Transverse colon (tissue), 4 donors: ENCODE results near the gene RBPJ. TPM values are rescaled to one million over a fixed set of nuclear protein-coding genes. Genes with fewer than 3 reads are reported as not detected.

Experiments
- DNase-seq: peaks from one replicate; pipeline ENCODE4 v3.0.0-alpha.2; 2019
- H3K27ac ChIP-seq, 4 donors: fragments of 200-600 bp; sonication (generic); 2 replicates each; pipeline ENCODE4 v1.5.1; 2016 to 2018; ENCODE audit warnings: inconsistent platforms in 4 of 4
- H3K27me3 ChIP-seq: fragments of 200-600 bp; sonication (generic); 2 replicates; pipeline ENCODE4 v1.5.1; 2017; ENCODE audit warnings: inconsistent platforms
- H3K36me3 ChIP-seq, 4 donors: fragments of 200-600 bp; sonication (generic); 2 replicates each; pipeline ENCODE4 v1.5.1; 2017 to 2019; ENCODE audit warnings: inconsistent platforms in 4 of 4
- H3K4me1 ChIP-seq, 4 donors: fragments of 200-600 bp; sonication (generic); 2 replicates each; pipeline ENCODE4 v1.5.1; 2017 to 2020; ENCODE audit warnings: inconsistent platforms in 4 of 4
- H3K4me3 ChIP-seq, 4 donors: fragments of 200-600 bp; sonication (generic); 1 replicate in 1 of 4; 2 replicates in 3 of 4; pipeline versions ENCODE4 v1.5.1 to v1.6.1; 2017 to 2019; ENCODE audit warnings: inconsistent platforms in 4 of 4
- H3K9me3 ChIP-seq, 2 donors: fragments of 200-600 bp; sonication (generic); 2 replicates each; pipeline ENCODE4 v1.5.1; 2017 to 2019; ENCODE audit warnings: inconsistent platforms in 2 of 2
- EP300 ChIP-seq: sonication (generic); formaldehyde crosslinking; IDR thresholded peaks from one replicate; pipeline ENCODE4 v1.6.1; 2017; ENCODE audit warnings: antibody characterized with exemption, low read depth
- POLR2A ChIP-seq: fragments of 450-650 bp; IDR thresholded peaks from one replicate; pipeline ENCODE4 v1.6.1; 2016; ENCODE audit warnings: antibody characterized with exemption, mild to moderate bottlenecking, moderate library complexity
- POLR2AphosphoS5 ChIP-seq, 3 donors: sonication (generic); formaldehyde crosslinking; IDR thresholded peaks; one replicate each; pipeline ENCODE4 v1.6.1; 2016; ENCODE audit warnings: antibody characterized with exemption in 3 of 3
- WGBS, 2 donors: methylation state at CpG; one replicate each; pipeline ENCODE4 v1.1.5; 2018; ENCODE audit warnings: low coverage in 1 of 2; 5-methylcytosine and 5-hydroxymethylcytosine counted together
- in situ Hi-C, 4 donors: fragments of 200-750 bp; cut with MboI; loops; one replicate each; pipeline versions ENCODE4 v1.15.0 to v1.15.1; 2017; ENCODE audit warnings: low sequenced_read_pairs in 3 of 4, low pct_ligation_motif_present in 1 of 4, low pct_unique_long_range_greater_than_20kb in 1 of 4
- intact Hi-C: fragments of 100-400 bp; cut with DNase I; formaldehyde crosslinking; loops from one replicate; pipeline ENCODE4 v1.15.1; 2023; ENCODE audit warnings: low total_unique reads
- total RNA-seq, 4 donors: library from RNA; depleted of rRNA; stranded (reverse); fragments of >200 nt; gene quantifications; one replicate each; pipeline ENCODE4 v1.1.0, GENCODE V29; 2016
- TF ChIP-seq, protein P1 (sequence below), 5 experiments: fragments of 200-600 bp in 3 of 5; fragments of 450-650 bp in 2 of 5; sonication (generic) in 3 of 5; IDR thresholded peaks; 1 replicate in 2 of 5; 2 replicates in 3 of 5; pipeline ENCODE4 v1.5.1; 2016 to 2017; ENCODE audit warnings: antibody characterized with exemption in 5 of 5, inconsistent platforms in 3 of 5, mild to moderate bottlenecking in 2 of 5, moderate library complexity in 1 of 5

Gene RBPJ
- total RNA-seq, 4 donors from 2014 or later = 15.1 to 104 (median 44.6) TPM

DNA sequence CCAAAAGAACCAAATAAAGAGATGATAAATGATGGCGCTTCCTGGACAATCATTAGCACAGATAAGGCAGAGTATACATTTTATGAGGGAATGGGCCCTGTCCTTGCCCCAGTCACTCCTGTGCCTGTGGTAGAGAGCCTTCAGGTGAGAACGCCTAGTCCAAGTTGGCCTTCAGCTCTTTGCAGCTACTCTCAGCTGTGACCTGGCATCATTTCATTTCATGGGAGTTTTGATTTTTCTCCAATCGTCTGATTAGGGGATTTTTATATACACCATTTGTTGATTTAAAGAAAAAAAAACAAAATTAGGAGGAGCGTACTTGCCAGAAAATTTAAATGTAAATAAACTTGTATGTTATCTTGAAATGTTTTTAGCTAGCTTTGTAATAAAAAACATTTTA is 109.1 kb downstream of the RBPJ start:
- Histone ChIP-seq H3K4me3 (no peak overlapping the region), H3K27ac (no peak overlapping the region), H3K9me3 (no peaks in the 10 kb centered on the region), H3K36me3 (peaks cover 0 to 28% (median 14%) of the 10 kb centered on the region in 4 donors), H3K27me3 (no peaks in the 10 kb centered on the region), H3K4me1 (peaks cover 0 to 19% (median 3%) of the 10 kb centered on the region in 4 donors)
- in situ Hi-C loops = no loop called here
- TF ChIP-seq EP300 = no peak
- no peak for DNase-seq
- 65 to 83% methylated on average over 2 to 4 of the region's 4 CpGs for WGBS, 2 donors
- intact Hi-C loops = no loop called here

DNA sequence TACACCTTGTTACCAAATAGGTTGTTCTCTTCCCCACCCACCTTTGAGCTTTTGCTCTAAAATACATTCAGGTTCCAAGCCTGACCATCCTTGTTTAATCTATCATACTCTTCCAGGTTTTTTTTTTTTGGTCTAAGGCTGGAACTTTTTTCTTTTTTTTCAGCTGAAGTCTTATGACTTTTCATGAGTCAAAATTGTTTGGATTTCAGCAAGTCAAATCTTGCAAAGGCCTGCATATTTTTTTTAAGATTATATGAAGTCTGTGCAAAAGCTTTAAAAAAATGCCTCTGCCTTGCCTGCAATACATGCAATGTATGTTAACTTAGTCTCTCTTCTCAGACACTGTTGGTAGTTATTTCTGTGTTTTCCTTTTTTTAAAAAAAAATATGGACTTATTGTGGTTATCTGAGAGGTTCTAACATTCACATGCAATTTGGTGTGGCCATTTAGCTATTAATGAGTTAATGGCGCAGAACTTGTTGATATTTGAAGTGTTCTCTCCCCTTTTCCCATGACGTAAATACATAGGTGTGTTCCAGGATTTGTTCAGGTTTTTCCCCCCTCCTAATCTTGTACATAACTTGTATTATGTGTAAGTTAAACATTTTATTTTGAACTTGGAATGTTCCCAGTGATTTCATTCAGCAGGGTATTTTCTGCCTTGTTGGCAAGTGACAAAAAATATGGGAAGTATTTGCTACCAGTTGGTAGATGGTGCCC is 110.8 kb downstream of the RBPJ start:
- no peak overlapping the region for H3K4me3 ChIP-seq
- H3K4me1 ChIP-seq = peaks cover 0 to 19% (median 3%) of the 10 kb centered on the region in 4 donors
- WGBS, 2 donors = 82 to 89% methylated on average over 2 of the region's 2 CpGs
- in situ Hi-C loops (no loop called here), intact Hi-C loops (no loop called here)
- H3K36me3 ChIP-seq = peaks cover 0 to 18% (median 8%) of the 10 kb centered on the region in 4 donors
- no peaks in the 10 kb centered on the region for H3K9me3 ChIP-seq
- TF ChIP-seq POLR2AphosphoS5 (IDR thresholded peaks at IDR 0.05) = no peak
- no peak for TF ChIP-seq EP300
- no peak for TF ChIP-seq POLR2A
- TF ChIP-seq, protein P1, sequence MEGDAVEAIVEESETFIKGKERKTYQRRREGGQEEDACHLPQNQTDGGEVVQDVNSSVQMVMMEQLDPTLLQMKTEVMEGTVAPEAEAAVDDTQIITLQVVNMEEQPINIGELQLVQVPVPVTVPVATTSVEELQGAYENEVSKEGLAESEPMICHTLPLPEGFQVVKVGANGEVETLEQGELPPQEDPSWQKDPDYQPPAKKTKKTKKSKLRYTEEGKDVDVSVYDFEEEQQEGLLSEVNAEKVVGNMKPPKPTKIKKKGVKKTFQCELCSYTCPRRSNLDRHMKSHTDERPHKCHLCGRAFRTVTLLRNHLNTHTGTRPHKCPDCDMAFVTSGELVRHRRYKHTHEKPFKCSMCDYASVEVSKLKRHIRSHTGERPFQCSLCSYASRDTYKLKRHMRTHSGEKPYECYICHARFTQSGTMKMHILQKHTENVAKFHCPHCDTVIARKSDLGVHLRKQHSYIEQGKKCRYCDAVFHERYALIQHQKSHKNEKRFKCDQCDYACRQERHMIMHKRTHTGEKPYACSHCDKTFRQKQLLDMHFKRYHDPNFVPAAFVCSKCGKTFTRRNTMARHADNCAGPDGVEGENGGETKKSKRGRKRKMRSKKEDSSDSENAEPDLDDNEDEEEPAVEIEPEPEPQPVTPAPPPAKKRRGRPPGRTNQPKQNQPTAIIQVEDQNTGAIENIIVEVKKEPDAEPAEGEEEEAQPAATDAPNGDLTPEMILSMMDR (IDR thresholded peaks at IDR 0.05) = no peak
- no peaks in the 10 kb centered on the region for H3K27me3 ChIP-seq
- no peak overlapping the region for H3K27ac ChIP-seq
- no peak for DNase-seq

DNA sequence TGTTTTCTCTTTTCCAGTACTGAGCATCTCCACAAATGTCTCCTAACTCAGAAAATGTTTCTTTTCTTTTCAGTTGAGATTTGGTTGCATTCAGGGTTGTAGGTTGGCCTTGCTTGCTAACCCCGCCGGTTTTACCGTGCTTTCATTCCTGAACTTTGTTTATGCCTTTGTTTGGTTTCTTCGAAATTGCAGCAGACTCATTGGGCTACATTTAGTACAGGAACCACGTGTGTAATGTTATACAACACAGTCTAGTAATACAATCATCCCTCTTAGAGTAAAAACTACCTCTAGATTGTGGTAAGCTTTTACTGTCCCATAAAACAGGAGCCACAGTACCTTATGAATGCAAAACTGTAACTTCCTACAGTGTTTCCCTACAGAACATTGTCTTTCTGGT is 111.6 kb downstream of the RBPJ start:
- Histone ChIP-seq H3K9me3 (no peaks in the 10 kb centered on the region), H3K27ac (peak overlapping the region in 1 of 4 donors; percentile 20), H3K4me3 (no peak overlapping the region), H3K4me1 (peaks cover 0 to 19% (median 3%) of the 10 kb centered on the region in 4 donors), H3K36me3 (peaks cover 0 to 18% (median 8%) of the 10 kb centered on the region in 4 donors), H3K27me3 (no peaks in the 10 kb centered on the region)
- WGBS, 2 donors = 35 to 47% methylated on average over 5 of the region's 5 CpGs
- intact Hi-C loops (no loop called here), in situ Hi-C loops (no loop called here)
- DNase-seq = no peak
- TF ChIP-seq POLR2A (no peak), EP300 (no peak), POLR2AphosphoS5 (IDR thresholded peaks at IDR 0.05) (no peak)
- TF ChIP-seq, protein P1 (IDR thresholded peaks at IDR 0.05) = no peak

DNA sequence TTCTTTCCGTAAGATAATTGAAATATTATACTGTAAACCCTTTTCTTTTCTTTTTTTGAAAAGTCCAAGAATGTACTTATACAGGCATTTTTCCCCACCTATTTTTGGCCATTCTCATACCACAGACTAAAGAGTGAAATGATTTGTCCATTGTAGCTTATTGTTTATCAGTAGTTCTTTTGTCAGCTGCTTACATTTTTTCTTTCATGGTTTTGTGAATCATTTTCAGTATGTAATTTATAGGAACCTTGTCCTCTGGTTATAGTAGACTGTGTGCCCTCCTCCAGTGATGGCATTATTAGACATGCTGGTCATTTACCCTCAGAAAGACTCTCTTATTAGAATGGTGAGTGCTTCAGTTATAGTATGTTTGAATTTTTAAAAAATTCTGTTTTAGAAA is 112.7 kb downstream of the RBPJ start:
- Histone ChIP-seq H3K9me3 (no peaks in the 10 kb centered on the region), H3K4me3 (no peak overlapping the region), H3K4me1 (peaks cover 0 to 19% (median 3%) of the 10 kb centered on the region in 4 donors), H3K27ac (peak overlapping the region in 1 of 4 donors; percentile 13), H3K36me3 (peaks cover 0 to 18% (median 7%) of the 10 kb centered on the region in 4 donors), H3K27me3 (no peaks in the 10 kb centered on the region)
- in situ Hi-C loops (no loop called here), intact Hi-C loops (no loop called here)
- TF ChIP-seq, protein P1 (IDR thresholded peaks at IDR 0.05) = no peak
- TF ChIP-seq POLR2AphosphoS5 (IDR thresholded peaks at IDR 0.05) (no peak), EP300 (no peak), POLR2A (no peak)
- DNase-seq = no peak
- 81 to 95% methylated on average over 1 of the region's 1 CpG for WGBS, 2 donors
